Gastrocnemius medialis (tissue), 4 donors: ENCODE measurements around the gene RREB1. TPM values are rescaled to one million over a fixed set of nuclear protein-coding genes. Genes with fewer than 3 reads are reported as not detected.
A peak's percentile ranks its signal among the peaks of the same experiment; 100 is the strongest.

Experiments
- ATAC-seq, 2 donors: fragments of 150-250 bp; one replicate each; pipeline ENCODE4 v1.9.1; 2016
- DNase-seq, 2 donors: peaks; one replicate each; pipeline ENCODE4 v3.0.0-alpha.2; 2019
- H3K27ac ChIP-seq, 4 donors: fragments of 200-600 bp; sonication (generic); 1 replicate in 1 of 4; 2 replicates in 3 of 4; pipeline ENCODE4 v1.5.1; 2016 to 2018; ENCODE audit warnings: mild to moderate bottlenecking in 2 of 4, moderate library complexity in 1 of 4
- H3K27me3 ChIP-seq, 3 donors: fragments of 200-600 bp; sonication (generic) in 2 of 3; 1 replicate in 1 of 3; 2 replicates in 2 of 3; pipeline versions ENCODE4 v1.5.1 to v1.6.0; 2016 to 2019; ENCODE audit warnings: mild to moderate bottlenecking in 1 of 3, moderate library complexity in 1 of 3
- H3K36me3 ChIP-seq, 2 donors: fragments of 200-600 bp; sonication (generic) in 1 of 2; one replicate each; pipeline ENCODE4 v1.5.1; 2017 to 2018
- H3K4me1 ChIP-seq, 2 donors: fragments of 200-600 bp; sonication (generic) in 1 of 2; one replicate each; pipeline ENCODE4 v1.5.1; 2016 to 2017; ENCODE audit warnings: mild to moderate bottlenecking in 2 of 2
- H3K4me3 ChIP-seq, 4 donors: fragments of 200-600 bp; sonication (generic) in 3 of 4; 1 replicate in 1 of 4; 2 replicates in 3 of 4; pipeline ENCODE4 v1.5.1; 2016 to 2019; ENCODE audit warnings: mild to moderate bottlenecking in 2 of 4
- H3K9me3 ChIP-seq, 3 donors: fragments of 200-600 bp; sonication (generic) in 2 of 3; 1 replicate in 1 of 3; 2 replicates in 2 of 3; pipeline ENCODE4 v1.5.1; 2016 to 2019
- CTCF ChIP-seq, 5 experiments: fragments of 450-650 bp in 3 of 5; fragments of 200-600 bp in 2 of 5; sonication (generic) in 2 of 5; IDR thresholded peaks in 4 of 5; conservative IDR thresholded peaks in 1 of 5; 1 replicate in 4 of 5; 2 replicates in 1 of 5; pipeline ENCODE4 v1.5.1; 2016 to 2019; ENCODE audit warnings: antibody characterized with exemption in 5 of 5, mild to moderate bottlenecking in 3 of 5, moderate library complexity in 3 of 5
- POLR2A ChIP-seq, 2 donors: fragments of 450-650 bp; IDR thresholded peaks; one replicate each; pipeline ENCODE4 v1.6.1; 2017; ENCODE audit warnings: antibody characterized with exemption in 2 of 2, mild to moderate bottlenecking in 2 of 2, moderate library complexity in 2 of 2
- in situ Hi-C, 4 donors: fragments of 200-750 bp; cut with MboI; loops; one replicate each; pipeline versions ENCODE4 v1.15.0 to v1.8.0; 2017; ENCODE audit warnings: low sequenced_read_pairs in 4 of 4
- intact Hi-C: fragments of 100-400 bp; cut with DNase I; formaldehyde crosslinking; loops from one replicate; pipeline ENCODE4 v1.15.1; 2023; ENCODE audit warnings: low total_unique reads
- total RNA-seq, 4 donors: library from RNA; depleted of rRNA; stranded (reverse); fragments of >200 nt; gene quantifications; one replicate each; pipeline versions ENCODE4 v1.1.0 to v1.2.3, GENCODE V29; 2016

The RREB1 gene
- total RNA-seq, 4 donors from 2014 or later, result 18.0 to 41.3 (median 39.2) TPM

- in situ Hi-C loops, result no loop called here
- TF ChIP-seq POLR2A (IDR thresholded peaks at IDR 0.05) (no peak), CTCF (IDR thresholded peaks at IDR 0.05 in 4 of 5, conservative IDR thresholded peaks at IDR 0.05 in 1 of 5) (no peak)
- H3K4me3 ChIP-seq, result no peak overlapping the region
- peak in 1 of 2 donors; percentile 26 for ATAC-seq
- intact Hi-C loops, result no loop called here
- no peak for DNase-seq
- no peaks in the 10 kb centered on the region for H3K27me3 ChIP-seq
- H3K9me3 ChIP-seq, result no peaks in the 10 kb centered on the region
- peak overlapping the region in 1 of 4 donors; percentile 49 for H3K27ac ChIP-seq
- peaks cover 0 to 33% of the 10 kb centered on the region in 2 donors for H3K36me3 ChIP-seq
- H3K4me1 ChIP-seq, result peaks cover 24 to 32% of the 10 kb centered on the region in 2 donors
These were observed 68.4 kb downstream of the RREB1 start for GRCh38 chr6:7176208-7176607.

- TF ChIP-seq POLR2A (IDR thresholded peaks at IDR 0.05), result no peak
- TF ChIP-seq CTCF (IDR thresholded peaks at IDR 0.05 in 4 of 5, conservative IDR thresholded peaks at IDR 0.05 in 1 of 5), result no peak
- no peaks in the 10 kb centered on the region for H3K9me3 ChIP-seq
- H3K27ac ChIP-seq, result no peak overlapping the region
- H3K4me1 ChIP-seq, result peaks cover 10 to 18% of the 10 kb centered on the region in 2 donors
- DNase-seq, result no peak
- no peaks in the 10 kb centered on the region for H3K27me3 ChIP-seq
- intact Hi-C loops, result no loop called here
- ATAC-seq, result no peak
- H3K36me3 ChIP-seq, result peaks cover 0 to 53% of the 10 kb centered on the region in 2 donors
- H3K4me3 ChIP-seq, result no peak overlapping the region
- in situ Hi-C loops, result no loop called here
These were observed 70.5 kb downstream of the RREB1 start for GRCh38 chr6:7178280-7178679.

- TF ChIP-seq CTCF (IDR thresholded peaks at IDR 0.05 in 4 of 5, conservative IDR thresholded peaks at IDR 0.05 in 1 of 5) (no peak), POLR2A (IDR thresholded peaks at IDR 0.05) (no peak)
- DNase-seq (no peak), ATAC-seq (no peak)
- Histone ChIP-seq H3K4me3 (no peak overlapping the region), H3K27ac (no peak overlapping the region), H3K36me3 (peaks cover 0 to 66% of the 10 kb centered on the region in 2 donors), H3K4me1 (peaks cover 2 to 5% of the 10 kb centered on the region in 2 donors), H3K27me3 (no peaks in the 10 kb centered on the region), H3K9me3 (no peaks in the 10 kb centered on the region)
- intact Hi-C loops (no loop called here), in situ Hi-C loops (no loop called here)
These were observed 73.0 kb downstream of the RREB1 start for GRCh38 chr6:7180751-7181150.

GRCh38 chr6:7183707-7184106, 75.9 kb downstream of the RREB1 start:
- Histone ChIP-seq H3K27me3 (no peaks in the 10 kb centered on the region), H3K36me3 (peaks cover 0 to 75% of the 10 kb centered on the region in 2 donors), H3K9me3 (no peaks in the 10 kb centered on the region), H3K4me1 (no peaks in the 10 kb centered on the region), H3K27ac (no peak overlapping the region), H3K4me3 (no peak overlapping the region)
- intact Hi-C loops, result no loop called here
- ATAC-seq (no peak), DNase-seq (no peak)
- TF ChIP-seq POLR2A (IDR thresholded peaks at IDR 0.05), result no peak
- in situ Hi-C loops, result no loop called here

GRCh38 chr6:7184502-7184901, 76.7 kb downstream of the RREB1 start:
- ATAC-seq (no peak), DNase-seq (no peak)
- TF ChIP-seq POLR2A (IDR thresholded peaks at IDR 0.05), result no peak
- TF ChIP-seq CTCF (IDR thresholded peaks at IDR 0.05 in 4 of 5, conservative IDR thresholded peaks at IDR 0.05 in 1 of 5), result no peak
- intact Hi-C loops, result no loop called here
- no peak overlapping the region for H3K27ac ChIP-seq
- in situ Hi-C loops, result no loop called here
- peaks cover 0 to 79% of the 10 kb centered on the region in 2 donors for H3K36me3 ChIP-seq
- H3K9me3 ChIP-seq, result no peaks in the 10 kb centered on the region
- H3K4me1 ChIP-seq, result no peaks in the 10 kb centered on the region
- no peak overlapping the region for H3K4me3 ChIP-seq
- no peaks in the 10 kb centered on the region for H3K27me3 ChIP-seq
